ENCODE data around the gene CYTH4. TPM values are rescaled to one million over a fixed set of nuclear protein-coding genes. Genes with fewer than 3 reads are reported as not detected.

The CYTH4 gene
- total RNA-seq, 1 donor from 2014 or later: 8.0 TPM

DNA sequence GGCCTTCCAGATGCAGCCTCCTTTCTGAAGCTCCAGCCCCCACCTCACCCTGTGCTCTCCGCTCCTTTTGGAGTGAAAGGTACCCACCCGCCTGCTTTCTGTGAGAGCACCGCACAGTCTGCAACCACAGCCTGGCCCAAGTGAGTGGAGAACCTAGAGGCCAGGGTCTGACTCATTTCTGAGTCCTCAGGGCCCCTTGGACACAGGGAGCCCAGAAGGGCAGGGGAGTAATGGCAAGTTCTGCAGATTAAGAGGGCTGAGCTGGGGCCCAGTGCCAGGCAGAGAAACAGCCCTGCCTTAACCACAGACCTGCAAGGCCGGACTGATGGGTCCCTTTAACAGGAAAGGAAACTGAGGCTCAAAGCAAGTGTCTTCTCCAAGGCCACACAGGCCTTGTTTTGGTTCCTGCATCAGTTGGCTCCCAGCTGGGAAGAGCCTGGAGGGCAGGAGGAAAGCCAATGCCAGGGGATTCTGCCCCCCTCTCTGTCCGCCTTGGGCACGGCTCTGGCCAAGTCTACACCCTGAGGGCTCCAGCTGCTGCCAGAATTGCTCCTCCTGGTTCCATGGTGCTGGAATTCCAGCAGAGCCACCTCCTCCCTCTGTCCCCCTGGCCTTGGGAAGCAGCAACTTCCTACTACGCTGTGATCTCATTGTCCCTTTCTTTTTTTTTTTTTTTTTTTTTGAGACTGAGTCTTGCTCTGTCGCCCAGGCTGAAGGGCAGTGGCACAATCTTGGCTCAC is 55.1 kb downstream of the CYTH4 start:
- no peak for DNase-seq (ENCODE audit: low spot score)
- intact Hi-C loops (cut with DNase I): no loop called here

GRCh38 chr22:37338539-37339246 is 56.4 kb downstream of the CYTH4 start:
- DNase-seq (ENCODE audit: low spot score): no peak
- intact Hi-C loops (cut with DNase I): no loop called here

DNA sequence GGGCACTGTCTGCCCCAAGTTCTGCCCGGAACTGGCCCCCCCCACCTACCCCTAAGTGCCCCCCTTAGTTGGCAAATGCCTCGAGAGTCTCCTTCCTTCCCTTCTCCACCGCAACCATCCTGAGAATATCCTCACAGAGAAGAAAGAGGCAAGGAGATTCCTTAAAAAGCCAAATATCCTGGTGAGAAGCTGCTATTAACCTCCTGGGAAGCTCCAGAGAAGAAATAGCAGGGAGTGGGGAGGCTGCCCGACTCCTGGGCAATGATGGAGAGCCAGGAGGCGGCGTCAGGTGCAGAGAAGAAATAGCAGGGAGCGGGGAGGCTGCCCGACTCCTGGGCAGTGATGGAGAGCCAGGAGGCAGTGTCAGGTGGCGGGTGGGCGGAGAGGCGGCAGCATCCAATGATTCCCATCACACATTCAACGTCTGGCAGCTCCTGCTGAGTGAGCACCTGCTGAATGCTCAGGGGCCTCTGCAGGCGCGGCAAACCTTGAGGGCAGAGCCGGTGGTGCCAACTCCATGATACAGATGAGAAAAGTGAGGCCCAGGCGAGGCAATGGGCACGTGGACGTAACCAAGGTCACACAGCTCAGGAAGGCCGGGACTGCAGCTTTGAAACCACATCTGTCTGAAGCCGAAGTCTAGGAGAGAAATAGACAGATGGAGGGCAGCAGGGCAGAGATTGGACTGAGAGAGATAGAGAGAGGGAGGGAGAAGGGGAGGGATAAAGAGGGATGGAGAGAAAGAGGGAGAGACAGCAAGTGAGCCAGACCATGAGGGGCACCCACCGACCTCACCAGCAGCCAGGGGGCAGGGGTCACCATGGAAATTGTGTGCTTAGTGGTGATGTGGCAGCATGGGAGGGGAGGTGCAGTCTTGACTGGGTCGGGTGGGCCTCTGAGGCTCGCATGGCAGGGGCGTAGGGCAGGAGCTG is 58.3 kb downstream of the CYTH4 start:
- DNase-seq (ENCODE audit: low spot score): no peak
- intact Hi-C loops (cut with DNase I): no loop called here

- no peak for DNase-seq (ENCODE audit: low spot score)
- intact Hi-C loops (cut with DNase I): no loop called here
These were observed 59.8 kb downstream of the CYTH4 start for GRCh38 chr22:37342065-37342464.

- no peak for DNase-seq (ENCODE audit: low spot score)
- intact Hi-C loops (cut with DNase I): no loop called here
These were observed 61.0 kb downstream of the CYTH4 start for GRCh38 chr22:37343348-37343747.

GRCh38 chr22:37343863-37344734 is 61.8 kb downstream of the CYTH4 start:
- no peak for DNase-seq (ENCODE audit: low spot score)
- intact Hi-C loops (cut with DNase I): no loop called here

DNA sequence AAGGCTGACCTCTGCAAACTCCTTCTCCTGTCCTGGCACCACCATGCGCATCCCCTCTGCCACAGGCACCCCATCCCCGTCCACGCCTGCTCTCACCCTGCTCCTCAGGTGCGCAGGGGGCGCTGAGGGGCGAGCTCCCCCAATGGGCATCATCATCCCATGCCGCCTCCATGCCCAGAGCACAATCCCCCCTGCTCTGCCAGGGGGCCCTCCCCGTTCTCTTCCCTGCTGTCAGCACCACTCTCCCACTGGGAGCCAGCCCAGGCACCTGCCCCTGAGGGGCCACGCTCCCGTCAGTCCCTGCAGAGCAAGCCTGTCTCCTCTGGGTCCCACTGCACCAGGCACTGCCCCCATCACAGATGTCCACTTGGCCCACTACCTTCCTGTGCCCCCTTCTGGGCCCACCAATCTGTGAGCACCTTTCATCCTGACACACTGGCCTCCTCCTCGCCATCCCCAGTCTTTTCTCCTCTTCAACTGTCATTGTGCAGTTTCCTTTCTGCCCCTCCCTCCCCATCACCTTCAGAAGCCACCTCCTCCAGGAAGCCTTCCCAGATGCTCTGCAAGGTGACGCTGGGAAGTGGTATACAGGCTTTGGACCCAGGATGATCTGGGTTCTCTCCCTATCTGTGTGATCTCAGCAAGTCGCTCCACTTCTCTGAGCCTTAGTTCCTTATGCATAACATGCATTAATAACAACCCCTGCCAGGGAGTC is 62.6 kb downstream of the CYTH4 start:
- DNase-seq (ENCODE audit: low spot score): no peak
- intact Hi-C loops (cut with DNase I): no loop called here

DNA sequence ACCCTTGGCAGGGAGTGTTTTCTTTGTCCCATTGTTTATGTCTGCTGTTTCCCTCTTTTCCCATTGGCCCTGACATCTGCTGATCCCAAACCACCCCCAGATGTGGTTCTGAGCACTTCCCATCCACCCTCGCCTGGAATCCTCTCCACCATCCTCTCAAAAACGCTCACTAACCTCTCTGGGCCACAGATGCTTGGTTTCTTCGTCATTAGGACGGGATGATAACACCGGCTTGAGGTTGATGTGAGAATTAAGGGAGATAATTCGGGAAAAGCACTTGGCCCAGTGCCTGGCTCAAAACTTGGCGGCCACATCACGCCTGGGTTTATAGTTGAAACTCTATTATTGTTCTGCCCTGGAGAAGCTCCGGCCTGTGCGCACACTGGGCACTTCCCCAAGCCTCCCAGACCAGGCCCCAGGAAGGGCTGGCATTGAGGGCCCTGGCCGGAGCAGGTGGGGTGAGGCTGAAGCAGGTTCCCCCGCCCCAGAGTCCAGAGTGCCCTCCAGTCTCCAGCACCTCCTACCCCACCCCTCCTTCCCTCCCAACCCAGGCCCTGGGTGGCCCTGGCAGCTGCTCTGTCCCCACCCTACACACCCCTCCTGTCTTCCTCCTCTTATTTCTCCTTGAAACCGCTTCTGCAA is 63.7 kb downstream of the CYTH4 start:
- no peak for DNase-seq (ENCODE audit: low spot score)
- intact Hi-C loops (cut with DNase I): no loop called here

- intact Hi-C loops (cut with DNase I): no loop called here
- DNase-seq (ENCODE audit: low spot score): no peak
These were observed 64.2 kb downstream of the CYTH4 start for GRCh38 chr22:37346505-37346895.

- no peak for DNase-seq (ENCODE audit: low spot score)
- intact Hi-C loops (cut with DNase I): no loop called here
These were observed 66.9 kb downstream of the CYTH4 start for GRCh38 chr22:37349043-37349814.

DNA sequence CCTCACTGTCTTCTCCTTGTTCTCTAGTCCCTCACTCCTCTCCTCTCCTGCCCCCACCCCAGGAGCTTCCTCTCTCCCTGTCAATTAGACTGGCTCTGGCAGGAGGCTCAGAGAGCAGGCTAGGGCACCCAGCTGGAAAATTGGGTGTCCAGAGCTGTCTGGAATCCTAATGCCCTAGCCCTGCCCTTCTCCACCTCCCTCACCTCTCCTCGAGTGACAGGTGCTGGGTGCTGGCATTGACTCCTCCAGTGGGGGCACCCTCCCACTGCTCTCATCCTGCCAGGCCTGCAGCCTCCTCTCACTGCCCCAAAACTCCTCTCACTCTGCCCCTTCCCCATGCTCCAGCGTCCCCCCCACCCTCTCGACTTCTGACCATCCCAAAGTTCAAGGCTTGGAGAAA is 68.9 kb downstream of the CYTH4 start:
- intact Hi-C loops (cut with DNase I): no loop called here
- DNase-seq (ENCODE audit: low spot score): no peak

- intact Hi-C loops (cut with DNase I): no loop called here
- DNase-seq (ENCODE audit: low spot score): no peak
These were observed 70.2 kb downstream of the CYTH4 start for GRCh38 chr22:37352481-37352880.

- intact Hi-C loops (cut with DNase I): no loop called here
- no peak for DNase-seq (ENCODE audit: low spot score)
These were observed 71.5 kb downstream of the CYTH4 start for GRCh38 chr22:37353839-37354238.

GRCh38 chr22:37354261-37354660 is 72.0 kb downstream of the CYTH4 start:
- intact Hi-C loops (cut with DNase I): no loop called here
- DNase-seq (ENCODE audit: low spot score): no peak

DNA sequence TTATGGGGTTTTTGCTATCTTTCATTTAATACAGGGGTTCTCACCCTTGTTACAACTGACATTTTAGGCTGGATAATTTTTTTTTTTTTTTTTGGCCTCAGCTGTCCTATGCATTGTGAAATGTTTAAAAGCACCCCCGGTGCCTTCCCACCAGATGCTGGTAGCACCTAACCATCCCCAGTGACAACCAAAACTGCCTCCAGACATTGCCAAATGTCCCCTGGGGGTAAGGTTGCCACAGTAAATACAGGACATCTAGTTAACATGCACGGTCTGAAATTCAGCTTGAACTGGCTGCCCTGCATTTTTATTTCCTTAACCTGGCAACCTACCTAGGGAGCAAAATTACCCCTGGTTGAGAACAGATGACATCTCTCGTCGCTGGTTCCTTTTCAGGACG is 72.4 kb downstream of the CYTH4 start:
- intact Hi-C loops (cut with DNase I): no loop called here

GRCh38 chr22:37355174-37355573 is 72.9 kb downstream of the CYTH4 start:
- intact Hi-C loops (cut with DNase I): no loop called here
- DNase-seq (ENCODE audit: low spot score): no peak

More for the DNA sequence above, 72.4 kb downstream of the CYTH4 start:
- no peak for DNase-seq (ENCODE audit: low spot score)

GRCh38 chr22:37356922-37357321 is 74.6 kb downstream of the CYTH4 start:
- intact Hi-C loops (cut with DNase I): no loop called here
- DNase-seq (ENCODE audit: low spot score): no peak
